ENCODE data around the gene LTB4R. TPM values are rescaled to one million over a fixed set of nuclear protein-coding genes. Genes with fewer than 3 reads are reported as not detected.
A peak's percentile ranks its signal among the peaks of the same experiment; 100 is the strongest.

LTB4R gene
- total and polyA plus RNA-seq, 9 of the 15 experiments (the other 6 are each of a cell fraction or from before 2014, with no cell fraction given), result 0.38 to 10.5 (median 2.8) TPM

DNA sequence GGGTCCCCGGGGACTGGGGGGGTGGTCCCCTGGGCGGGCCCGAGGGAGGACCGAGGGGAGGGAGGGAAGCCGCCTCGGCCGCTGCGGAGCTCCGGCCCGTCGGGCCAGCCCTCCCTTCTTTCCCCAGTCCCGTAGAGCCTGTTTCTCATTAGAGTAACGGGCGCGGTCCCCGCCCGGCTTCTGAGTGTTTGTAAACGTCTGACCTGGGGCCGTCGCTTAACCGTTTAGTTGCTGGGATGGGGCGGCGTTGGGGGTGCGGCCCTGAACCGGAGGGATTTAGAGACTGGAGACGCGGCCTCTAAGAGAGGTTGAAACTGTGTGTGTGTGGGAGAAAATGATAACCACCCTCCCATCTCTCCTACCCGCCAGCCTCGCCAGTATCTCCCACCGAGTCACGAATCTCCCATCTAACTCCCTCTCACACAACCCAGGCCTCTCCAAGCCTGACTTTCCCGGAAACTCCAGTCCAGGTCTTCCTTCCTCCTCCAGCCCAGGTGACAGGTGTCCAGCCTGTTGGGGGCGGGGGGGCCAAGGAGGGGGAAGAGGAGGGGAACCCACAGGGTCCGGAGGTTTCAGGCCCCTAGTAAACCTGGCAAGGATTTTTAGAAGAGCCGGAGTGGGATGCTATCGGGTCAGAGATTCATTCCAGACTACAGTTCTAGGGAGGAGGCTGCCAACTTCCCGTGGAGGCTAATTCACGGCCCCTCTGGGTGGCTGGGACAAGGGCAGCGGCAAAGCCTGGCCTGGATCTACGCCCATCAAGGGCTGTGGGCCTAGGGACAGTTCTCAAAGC, 55.6 kb downstream of the LTB4R start:
- no peaks in the 10 kb centered on the region for H3K9me1 ChIP-seq (ENCODE audit: control insufficient read depth, insufficient read depth, low read length)
- H3K27me3 ChIP-seq (ENCODE audit: control insufficient read depth in 2 of 2, insufficient read depth in 2 of 2, low read length in 2 of 2), result no peaks in the 10 kb centered on the region
- BruUV-seq (replicated peaks), result no TSS peak
- DNase-seq (ENCODE audit: extremely low read depth in 1 of 4, low spot score in 3 of 4), result peak; percentile 54 to 77 (median 64)
- ChIA-PET POLR2A (interaction anchor here (0.6 to 1.2 kb wide), 3 partner anchors 12 to 27 kb away, joined by 3 to 4 read pairs (median 4); partner anchors contain the start of gene RIPK3), CTCF (ENCODE audit: low intra/inter-chr PET ratio) (no interaction called here)
- no peaks in the 10 kb centered on the region for H3K9me3 ChIP-seq (replicated peaks; ENCODE audit: control insufficient read depth, insufficient read depth, low read depth, low read length)
- peak overlapping the region; percentile 61 for H2AFZ ChIP-seq (ENCODE audit: low read depth, low read length)
- H3K4me1 ChIP-seq (replicated peaks in 1 of 2; ENCODE audit: control insufficient read depth in 2 of 2, insufficient read depth in 2 of 2, low read length in 2 of 2), result peaks cover 12 to 45% of the 10 kb centered on the region in 2 experiments; a peak in 4 of 5 replicates
- H3K36me3 ChIP-seq (ENCODE audit: control insufficient read depth, insufficient read depth, low read length), result no peaks in the 10 kb centered on the region
- 1% methylated on average over 21 of the region's 40 CpGs for WGBS (ENCODE audit: insufficient coverage, low coverage, missing lambda C conversion rate)
- no peaks in the 10 kb centered on the region for H3K79me2 ChIP-seq (ENCODE audit: control insufficient read depth, insufficient read depth, low read length)
- in situ Hi-C loops (cut with MboI), result no loop called here
- no peaks in the 10 kb centered on the region for H4K20me1 ChIP-seq (replicated peaks; ENCODE audit: control insufficient read depth, insufficient read depth, low read length)
- H3K27ac ChIP-seq (ENCODE audit: extremely low read depth, low read depth, low read length), result peak overlapping the region; percentile 69
- ATAC-seq, result peak; percentile 83
- intact Hi-C loops (cut with micrococcal nuclease), result loop anchor here (5.0 kb wide), 1 partner anchor 35 kb away; no protein-coding TSS in a partner anchor
- peak overlapping the region; percentile 58 for H3K4me2 ChIP-seq (ENCODE audit: insufficient read depth, low read length)
- FAIRE-seq, result peak; percentile 80
- H3K9ac ChIP-seq (ENCODE audit: insufficient read depth in 1 of 2, low read depth in 2 of 2, low read length in 2 of 2), result peak overlapping the region; percentile 55 to 84; a peak in 3 of 4 replicates
- peak overlapping the region; percentile 43 for H3K4me3 ChIP-seq
- 0 out of 2 replicates have a peak, but pooled peaks have one; percentile 14 for TF ChIP-seq SMAD4 (CRISPR knock-in tag; conservative IDR thresholded peaks at IDR 0.05)
- no peak for TF ChIP-seq ZNF79 (CRISPR knock-in tag; IDR thresholded peaks at IDR 0.05; ENCODE audit: low read depth)
- peak; percentile 30; the same call in 1 of the 2 replicates for TF ChIP-seq CXXC5 (CRISPR knock-in tag; IDR thresholded peaks at IDR 0.05)
- TF ChIP-seq, protein P1, sequence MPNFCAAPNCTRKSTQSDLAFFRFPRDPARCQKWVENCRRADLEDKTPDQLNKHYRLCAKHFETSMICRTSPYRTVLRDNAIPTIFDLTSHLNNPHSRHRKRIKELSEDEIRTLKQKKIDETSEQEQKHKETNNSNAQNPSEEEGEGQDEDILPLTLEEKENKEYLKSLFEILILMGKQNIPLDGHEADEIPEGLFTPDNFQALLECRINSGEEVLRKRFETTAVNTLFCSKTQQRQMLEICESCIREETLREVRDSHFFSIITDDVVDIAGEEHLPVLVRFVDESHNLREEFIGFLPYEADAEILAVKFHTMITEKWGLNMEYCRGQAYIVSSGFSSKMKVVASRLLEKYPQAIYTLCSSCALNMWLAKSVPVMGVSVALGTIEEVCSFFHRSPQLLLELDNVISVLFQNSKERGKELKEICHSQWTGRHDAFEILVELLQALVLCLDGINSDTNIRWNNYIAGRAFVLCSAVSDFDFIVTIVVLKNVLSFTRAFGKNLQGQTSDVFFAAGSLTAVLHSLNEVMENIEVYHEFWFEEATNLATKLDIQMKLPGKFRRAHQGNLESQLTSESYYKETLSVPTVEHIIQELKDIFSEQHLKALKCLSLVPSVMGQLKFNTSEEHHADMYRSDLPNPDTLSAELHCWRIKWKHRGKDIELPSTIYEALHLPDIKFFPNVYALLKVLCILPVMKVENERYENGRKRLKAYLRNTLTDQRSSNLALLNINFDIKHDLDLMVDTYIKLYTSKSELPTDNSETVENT (CRISPR knock-in tag; IDR thresholded peaks at IDR 0.05), result no peak
- TF ChIP-seq HNRNPUL1 (IDR thresholded peaks at IDR 0.05; ENCODE audit: low read length), result no peak
- TF ChIP-seq PHF8 (IDR thresholded peaks at IDR 0.05; ENCODE audit: borderline replicate concordance, low read length), result peak; percentile 40; the same call in 1 of the 2 replicates
- TF ChIP-seq, protein P2, sequence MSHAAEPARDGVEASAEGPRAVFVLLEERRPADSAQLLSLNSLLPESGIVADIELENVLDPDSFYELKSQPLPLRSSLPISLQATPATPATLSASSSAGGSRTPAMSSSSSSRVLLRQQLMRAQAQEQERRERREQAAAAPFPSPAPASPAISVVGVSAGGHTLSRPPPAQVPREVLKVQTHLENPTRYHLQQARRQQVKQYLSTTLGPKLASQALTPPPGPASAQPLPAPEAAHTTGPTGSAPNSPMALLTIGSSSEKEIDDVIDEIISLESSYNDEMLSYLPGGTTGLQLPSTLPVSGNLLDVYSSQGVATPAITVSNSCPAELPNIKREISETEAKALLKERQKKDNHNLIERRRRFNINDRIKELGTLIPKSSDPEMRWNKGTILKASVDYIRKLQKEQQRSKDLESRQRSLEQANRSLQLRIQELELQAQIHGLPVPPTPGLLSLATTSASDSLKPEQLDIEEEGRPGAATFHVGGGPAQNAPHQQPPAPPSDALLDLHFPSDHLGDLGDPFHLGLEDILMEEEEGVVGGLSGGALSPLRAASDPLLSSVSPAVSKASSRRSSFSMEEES (CRISPR knock-in tag; IDR thresholded peaks at IDR 0.05), result no peak
- TF ChIP-seq HSF4 (CRISPR knock-in tag; IDR thresholded peaks at IDR 0.05; ENCODE audit: borderline replicate concordance), result no peak
- TF ChIP-seq NEUROD1 (IDR thresholded peaks at IDR 0.05; ENCODE audit: borderline replicate concordance, low read depth, low read length, partially characterized antibody), result peak; percentile 21
- TF ChIP-seq KDM1A (IDR thresholded peaks at IDR 0.05), result 0 out of 4 replicates have a peak, but pooled peaks of 1 of the 2 experiments have one; percentile 19
- TF ChIP-seq HDAC1 (IDR thresholded peaks at IDR 0.05), result 0 out of 4 replicates have a peak, but pooled peaks of 1 of the 2 experiments have one; percentile 22
- 0 out of 2 replicates have a peak, but pooled peaks have one; percentile 22 for TF ChIP-seq RB1 (IDR thresholded peaks at IDR 0.05; ENCODE audit: low read depth)
- no peak for TF ChIP-seq ZNF551 (CRISPR knock-in tag; IDR thresholded peaks at IDR 0.05)
- no peak for TF ChIP-seq ILF3 (IDR thresholded peaks at IDR 0.05; ENCODE audit: borderline replicate concordance)
- TF ChIP-seq TOE1 (IDR thresholded peaks at IDR 0.05; ENCODE audit: borderline replicate concordance), result peak; percentile 89
- no peak for TF ChIP-seq TOE1 (CRISPR knock-in tag; IDR thresholded peaks at IDR 0.05; ENCODE audit: borderline replicate concordance, low read depth)
- TF ChIP-seq MEF2A (IDR thresholded peaks at IDR 0.05; ENCODE audit: control insufficient read depth, low read depth, low read length), result no peak
- no peak for TF ChIP-seq NFRKB (IDR thresholded peaks at IDR 0.05; ENCODE audit: low read depth)

All from K562 (cell line).